ENCODE data around the gene NAALADL2.

NAALADL2 gene

DNA sequence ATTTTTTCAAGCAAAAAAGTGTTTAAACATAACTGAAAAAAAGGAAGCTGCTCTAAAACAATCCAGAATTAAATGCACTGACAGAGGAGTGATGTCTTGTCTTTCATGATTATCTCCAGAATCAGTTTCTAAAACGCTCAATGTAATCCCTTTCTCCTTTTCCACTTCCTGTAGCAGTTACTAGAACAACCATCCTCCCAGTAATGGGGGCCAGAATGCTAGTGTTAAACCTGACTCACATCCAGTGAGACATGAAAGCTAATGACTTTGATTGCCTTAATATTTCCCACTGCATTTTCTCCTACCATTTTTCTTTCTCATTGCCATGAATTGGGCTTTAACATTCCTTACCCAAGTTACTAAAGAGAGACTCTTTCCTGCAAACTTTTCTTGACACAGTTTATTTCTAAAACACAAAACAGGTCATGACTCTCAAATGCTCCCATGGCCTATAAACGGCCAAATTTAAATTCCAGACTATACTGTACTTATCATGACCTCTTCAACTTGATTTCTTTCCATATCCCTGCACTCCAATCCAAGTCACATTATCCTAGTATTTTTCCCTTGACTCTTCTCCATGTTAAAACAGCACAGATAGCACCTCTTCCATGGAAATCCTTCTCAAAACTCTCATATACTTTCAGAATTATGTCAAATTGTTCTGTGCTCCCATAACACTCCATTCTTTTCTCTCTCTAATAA, 341.4 kb downstream of the NAALADL2 start:
- no peak overlapping the region for H3K9ac ChIP-seq (ENCODE audit: low read depth, low read length)
- no peak overlapping the region for H3K27ac ChIP-seq (ENCODE audit: low read length)
- no peak overlapping the region for H3K4me2 ChIP-seq (ENCODE audit: insufficient read depth, low read length)
- no peak overlapping the region for H2AFZ ChIP-seq (ENCODE audit: low read depth, low read length)
- no peaks in the 10 kb centered on the region for H3K4me1 ChIP-seq (ENCODE audit: insufficient read depth, low read length)
- no peaks in the 10 kb centered on the region for H3K79me2 ChIP-seq (ENCODE audit: insufficient read depth, low read length)
- no peak for ATAC-seq (ENCODE audit: insufficient read depth, low read depth)
- no peaks in the 10 kb centered on the region for H3K36me3 ChIP-seq (ENCODE audit: insufficient read depth, low read length)
- H3K9me3 ChIP-seq (ENCODE audit: insufficient read depth, low read length, severe bottlenecking): no peaks in the 10 kb centered on the region
- H4K20me1 ChIP-seq (ENCODE audit: insufficient read depth, low read length): no peaks in the 10 kb centered on the region
- DNase-seq: no peak
- H3K4me3 ChIP-seq (ENCODE audit: low read depth in 1 of 2, low read length in 2 of 2): no peak overlapping the region
- TF ChIP-seq EZH2 (IDR thresholded peaks at IDR 0.05; ENCODE audit: borderline replicate concordance, low read depth, low read length, severe bottlenecking): no peak
- TF ChIP-seq, protein P1, sequence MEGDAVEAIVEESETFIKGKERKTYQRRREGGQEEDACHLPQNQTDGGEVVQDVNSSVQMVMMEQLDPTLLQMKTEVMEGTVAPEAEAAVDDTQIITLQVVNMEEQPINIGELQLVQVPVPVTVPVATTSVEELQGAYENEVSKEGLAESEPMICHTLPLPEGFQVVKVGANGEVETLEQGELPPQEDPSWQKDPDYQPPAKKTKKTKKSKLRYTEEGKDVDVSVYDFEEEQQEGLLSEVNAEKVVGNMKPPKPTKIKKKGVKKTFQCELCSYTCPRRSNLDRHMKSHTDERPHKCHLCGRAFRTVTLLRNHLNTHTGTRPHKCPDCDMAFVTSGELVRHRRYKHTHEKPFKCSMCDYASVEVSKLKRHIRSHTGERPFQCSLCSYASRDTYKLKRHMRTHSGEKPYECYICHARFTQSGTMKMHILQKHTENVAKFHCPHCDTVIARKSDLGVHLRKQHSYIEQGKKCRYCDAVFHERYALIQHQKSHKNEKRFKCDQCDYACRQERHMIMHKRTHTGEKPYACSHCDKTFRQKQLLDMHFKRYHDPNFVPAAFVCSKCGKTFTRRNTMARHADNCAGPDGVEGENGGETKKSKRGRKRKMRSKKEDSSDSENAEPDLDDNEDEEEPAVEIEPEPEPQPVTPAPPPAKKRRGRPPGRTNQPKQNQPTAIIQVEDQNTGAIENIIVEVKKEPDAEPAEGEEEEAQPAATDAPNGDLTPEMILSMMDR (IDR thresholded peaks at IDR 0.05; ENCODE audit: borderline replicate concordance, extremely low read depth, low read length, poor library complexity, severe bottlenecking): no peak
- H3K27me3 ChIP-seq (ENCODE audit: insufficient read depth, low read length, poor library complexity): no peaks in the 10 kb centered on the region

DNA sequence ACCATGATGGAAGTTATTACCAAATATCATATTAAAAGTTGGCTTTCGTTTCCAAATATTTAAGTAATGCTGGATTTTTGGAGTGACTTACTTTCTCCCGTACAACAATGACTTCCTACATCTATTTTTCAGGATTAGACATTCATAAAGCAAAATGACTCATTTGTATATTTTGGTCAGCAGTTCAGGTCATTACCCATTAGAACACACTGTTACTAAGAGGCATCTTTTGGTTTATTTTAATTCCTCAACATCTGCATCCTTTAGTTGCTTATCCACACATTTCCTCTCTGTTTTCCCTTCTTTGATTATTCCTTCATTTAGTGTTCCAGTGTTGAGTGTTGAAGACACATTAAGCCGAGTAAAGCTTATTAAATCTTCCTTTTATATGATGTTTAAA, 348.2 kb downstream of the NAALADL2 start:
- no peaks in the 10 kb centered on the region for H3K27me3 ChIP-seq (ENCODE audit: insufficient read depth, low read length, poor library complexity)
- H3K4me3 ChIP-seq (ENCODE audit: low read depth in 1 of 2, low read length in 2 of 2): no peak overlapping the region
- no peak for ATAC-seq (ENCODE audit: insufficient read depth, low read depth)
- TF ChIP-seq, protein P1 (IDR thresholded peaks at IDR 0.05; ENCODE audit: borderline replicate concordance, extremely low read depth, low read length, poor library complexity, severe bottlenecking): no peak
- no peak for TF ChIP-seq EZH2 (IDR thresholded peaks at IDR 0.05; ENCODE audit: borderline replicate concordance, low read depth, low read length, severe bottlenecking)
- H3K27ac ChIP-seq (ENCODE audit: low read length): no peak overlapping the region
- no peak overlapping the region for H2AFZ ChIP-seq (ENCODE audit: low read depth, low read length)
- H3K4me1 ChIP-seq (ENCODE audit: insufficient read depth, low read length): no peaks in the 10 kb centered on the region
- no peaks in the 10 kb centered on the region for H4K20me1 ChIP-seq (ENCODE audit: insufficient read depth, low read length)
- H3K9ac ChIP-seq (ENCODE audit: low read depth, low read length): no peak overlapping the region
- no peaks in the 10 kb centered on the region for H3K36me3 ChIP-seq (ENCODE audit: insufficient read depth, low read length)
- H3K9me3 ChIP-seq (ENCODE audit: insufficient read depth, low read length, severe bottlenecking): no peaks in the 10 kb centered on the region
- no peaks in the 10 kb centered on the region for H3K79me2 ChIP-seq (ENCODE audit: insufficient read depth, low read length)
- no peak for DNase-seq
- no peak overlapping the region for H3K4me2 ChIP-seq (ENCODE audit: insufficient read depth, low read length)

DNA sequence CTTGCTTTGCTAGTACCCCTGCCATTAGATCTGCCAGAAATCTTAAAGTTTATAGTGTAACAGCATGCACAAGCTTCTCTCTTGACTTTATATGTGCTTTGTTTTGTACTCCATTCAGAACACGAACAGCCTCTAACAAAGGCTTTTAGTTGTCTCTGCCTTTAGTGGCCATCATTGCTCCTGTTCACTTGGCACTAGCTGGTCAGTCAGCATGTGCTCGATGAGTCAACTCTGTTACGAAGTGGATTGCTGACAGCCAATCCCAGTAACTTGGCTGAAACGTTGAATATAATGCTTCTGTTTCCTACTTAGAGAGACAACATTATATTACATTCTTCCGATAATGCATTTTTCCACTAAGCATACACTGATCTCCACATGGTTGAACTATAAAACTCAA, 349.2 kb downstream of the NAALADL2 start:
- TF ChIP-seq, protein P1 (IDR thresholded peaks at IDR 0.05; ENCODE audit: borderline replicate concordance, extremely low read depth, low read length, poor library complexity, severe bottlenecking): no peak
- TF ChIP-seq EZH2 (IDR thresholded peaks at IDR 0.05; ENCODE audit: borderline replicate concordance, low read depth, low read length, severe bottlenecking): no peak
- H3K36me3 ChIP-seq (ENCODE audit: insufficient read depth, low read length): no peaks in the 10 kb centered on the region
- no peaks in the 10 kb centered on the region for H3K9me3 ChIP-seq (ENCODE audit: insufficient read depth, low read length, severe bottlenecking)
- DNase-seq (no peak), ATAC-seq (ENCODE audit: insufficient read depth, low read depth) (no peak)
- H3K4me2 ChIP-seq (ENCODE audit: insufficient read depth, low read length): no peak overlapping the region
- H3K4me1 ChIP-seq (ENCODE audit: insufficient read depth, low read length): no peaks in the 10 kb centered on the region
- no peak overlapping the region for H3K27ac ChIP-seq (ENCODE audit: low read length)
- no peak overlapping the region for H2AFZ ChIP-seq (ENCODE audit: low read depth, low read length)
- no peak overlapping the region for H3K9ac ChIP-seq (ENCODE audit: low read depth, low read length)
- H4K20me1 ChIP-seq (ENCODE audit: insufficient read depth, low read length): no peaks in the 10 kb centered on the region
- H3K79me2 ChIP-seq (ENCODE audit: insufficient read depth, low read length): no peaks in the 10 kb centered on the region
- H3K27me3 ChIP-seq (ENCODE audit: insufficient read depth, low read length, poor library complexity): no peaks in the 10 kb centered on the region
- H3K4me3 ChIP-seq (ENCODE audit: low read depth in 1 of 2, low read length in 2 of 2): no peak overlapping the region

Data from DND-41 (cell line).